Peyer's patch (tissue), 4 donors: ENCODE measurements around the gene ELK3.

Source experiments
- POLR2A ChIP-seq, 2 donors: fragments of 450-650 bp; IDR thresholded peaks; one replicate each; pipeline ENCODE4 v1.5.1; 2017; ENCODE audit warnings: antibody characterized with exemption in 2 of 2, mild to moderate bottlenecking in 2 of 2, moderate library complexity in 2 of 2
- TF ChIP-seq, protein P1 (sequence below), 6 experiments: fragments of 450-650 bp in 4 of 6; fragments of 200-600 bp in 2 of 6; sonication (generic) in 1 of 6; IDR thresholded peaks; one replicate each; pipeline ENCODE4 v1.5.1; 2017 to 2019; ENCODE audit warnings: antibody characterized with exemption in 6 of 6, mild to moderate bottlenecking in 3 of 6, moderate library complexity in 1 of 6

DNA sequence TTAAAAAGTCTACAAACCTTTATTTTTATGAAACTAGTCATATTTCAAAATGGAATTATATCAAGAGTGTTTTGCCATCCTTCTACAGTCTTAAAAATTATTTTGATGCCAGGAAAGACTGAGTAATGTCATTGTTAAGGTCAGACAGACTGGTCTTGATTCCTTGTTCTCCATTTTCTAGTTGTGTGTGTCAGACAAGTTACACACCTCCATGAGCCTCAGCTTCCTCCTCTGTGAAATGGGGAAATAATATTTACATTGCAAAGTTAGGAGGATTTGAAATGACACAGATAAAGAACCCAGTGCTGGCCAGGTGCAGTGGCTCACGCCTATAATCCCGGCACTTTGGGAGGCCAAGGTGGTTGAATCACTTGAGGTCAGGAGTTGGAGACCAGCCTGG, 47.4 kb upstream of the ELK3 start:
- TF ChIP-seq, protein P1, sequence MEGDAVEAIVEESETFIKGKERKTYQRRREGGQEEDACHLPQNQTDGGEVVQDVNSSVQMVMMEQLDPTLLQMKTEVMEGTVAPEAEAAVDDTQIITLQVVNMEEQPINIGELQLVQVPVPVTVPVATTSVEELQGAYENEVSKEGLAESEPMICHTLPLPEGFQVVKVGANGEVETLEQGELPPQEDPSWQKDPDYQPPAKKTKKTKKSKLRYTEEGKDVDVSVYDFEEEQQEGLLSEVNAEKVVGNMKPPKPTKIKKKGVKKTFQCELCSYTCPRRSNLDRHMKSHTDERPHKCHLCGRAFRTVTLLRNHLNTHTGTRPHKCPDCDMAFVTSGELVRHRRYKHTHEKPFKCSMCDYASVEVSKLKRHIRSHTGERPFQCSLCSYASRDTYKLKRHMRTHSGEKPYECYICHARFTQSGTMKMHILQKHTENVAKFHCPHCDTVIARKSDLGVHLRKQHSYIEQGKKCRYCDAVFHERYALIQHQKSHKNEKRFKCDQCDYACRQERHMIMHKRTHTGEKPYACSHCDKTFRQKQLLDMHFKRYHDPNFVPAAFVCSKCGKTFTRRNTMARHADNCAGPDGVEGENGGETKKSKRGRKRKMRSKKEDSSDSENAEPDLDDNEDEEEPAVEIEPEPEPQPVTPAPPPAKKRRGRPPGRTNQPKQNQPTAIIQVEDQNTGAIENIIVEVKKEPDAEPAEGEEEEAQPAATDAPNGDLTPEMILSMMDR (IDR thresholded peaks at IDR 0.05): no peak
- TF ChIP-seq POLR2A (IDR thresholded peaks at IDR 0.05): no peak
